ENCODE data around the gene PALLD. TPM values are rescaled to one million over a fixed set of nuclear protein-coding genes. Genes with fewer than 3 reads are reported as not detected.

The PALLD gene
- polyA plus RNA-seq, 1 donor from 2014 or later = 20.5 TPM

DNA sequence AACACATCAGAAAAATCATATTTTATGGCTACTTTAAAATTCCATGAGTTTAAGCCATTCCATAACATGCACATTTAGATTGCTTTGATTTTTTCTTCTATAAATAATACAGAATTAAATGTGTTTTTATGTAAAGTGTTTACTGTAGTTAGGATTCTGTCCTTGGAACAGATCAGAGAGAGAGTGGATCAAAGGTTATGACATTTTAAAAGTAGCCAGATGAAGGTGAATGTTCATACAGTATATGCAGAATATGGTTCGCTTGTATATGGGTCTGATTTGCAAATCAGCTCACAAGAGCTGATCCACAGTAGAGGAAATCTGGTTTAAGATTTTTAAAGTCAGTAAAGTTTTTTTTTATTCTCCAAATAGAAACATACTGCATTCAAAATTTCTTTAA is 7.2 kb upstream of the PALLD start:
- TF ChIP-seq EP300 (conservative IDR thresholded peaks at IDR 0.05; ENCODE audit: poor library complexity, severe bottlenecking) = no peak
- no peak for TF ChIP-seq REST (IDR thresholded peaks at IDR 0.05; ENCODE audit: borderline replicate concordance)
- TF ChIP-seq CTCF (IDR thresholded peaks at IDR 0.05; ENCODE audit: poor library complexity, severe bottlenecking) = no peak
- TF ChIP-seq POLR2AphosphoS5 (IDR thresholded peaks at IDR 0.05) = no peak
- no peak for TF ChIP-seq EZH2 (IDR thresholded peaks at IDR 0.05; ENCODE audit: borderline replicate concordance, insufficient read depth, low read length, poor library complexity, severe bottlenecking)
- no peak for TF ChIP-seq RAD21 (conservative IDR thresholded peaks at IDR 0.05)
- no peak for TF ChIP-seq SMC3 (conservative IDR thresholded peaks at IDR 0.05; ENCODE audit: poor library complexity)
- no peak for TF ChIP-seq TAF1 (IDR thresholded peaks at IDR 0.05; ENCODE audit: low read depth)
- no peak for TF ChIP-seq MXI1 (conservative IDR thresholded peaks at IDR 0.05; ENCODE audit: poor library complexity, severe bottlenecking)
- Histone ChIP-seq H3K4me2 (ENCODE audit: low read length) (no peak overlapping the region), H3K4me3 (ENCODE audit: low read length) (no peak overlapping the region), H3K9me3 (ENCODE audit: low read length) (no peaks in the 10 kb centered on the region), H3K27me3 (ENCODE audit: insufficient read depth, low read depth, low read length) (no peaks in the 10 kb centered on the region), H2AFZ (ENCODE audit: low read depth, low read length) (no peak overlapping the region), H3K9ac (ENCODE audit: low read length) (no peak overlapping the region), H3F3A (ENCODE audit: insufficient read depth, low read length, poor library complexity, severe bottlenecking) (no peaks in the 10 kb centered on the region), H3K27ac (ENCODE audit: low read length) (no peak overlapping the region), H3K36me3 (ENCODE audit: insufficient read depth, low read length) (no peaks in the 10 kb centered on the region), H3K79me2 (replicated peaks; ENCODE audit: insufficient read depth, low read length) (no peaks in the 10 kb centered on the region), H3K9me2 (ENCODE audit: insufficient read depth, low read length) (no peaks in the 10 kb centered on the region), H4K20me1 (ENCODE audit: insufficient read depth) (no peaks in the 10 kb centered on the region)

- H3K4me2 ChIP-seq (ENCODE audit: low read length) = no peak overlapping the region
- H3K79me2 ChIP-seq (replicated peaks; ENCODE audit: insufficient read depth, low read length) = no peaks in the 10 kb centered on the region
- H3F3A ChIP-seq (ENCODE audit: insufficient read depth, low read length, poor library complexity, severe bottlenecking) = no peaks in the 10 kb centered on the region
- no peaks in the 10 kb centered on the region for H4K20me1 ChIP-seq (ENCODE audit: insufficient read depth)
- no peak overlapping the region for H3K4me3 ChIP-seq (ENCODE audit: low read length)
- TF ChIP-seq SMC3 (conservative IDR thresholded peaks at IDR 0.05; ENCODE audit: poor library complexity) (no peak), TAF1 (IDR thresholded peaks at IDR 0.05; ENCODE audit: low read depth) (no peak), CTCF (IDR thresholded peaks at IDR 0.05; ENCODE audit: poor library complexity, severe bottlenecking) (no peak), RAD21 (conservative IDR thresholded peaks at IDR 0.05) (no peak), EP300 (conservative IDR thresholded peaks at IDR 0.05; ENCODE audit: poor library complexity, severe bottlenecking) (no peak), EZH2 (IDR thresholded peaks at IDR 0.05; ENCODE audit: borderline replicate concordance, insufficient read depth, low read length, poor library complexity, severe bottlenecking) (no peak), MXI1 (conservative IDR thresholded peaks at IDR 0.05; ENCODE audit: poor library complexity, severe bottlenecking) (no peak), POLR2AphosphoS5 (IDR thresholded peaks at IDR 0.05) (no peak), REST (IDR thresholded peaks at IDR 0.05; ENCODE audit: borderline replicate concordance) (no peak)
- H3K9me3 ChIP-seq (ENCODE audit: low read length) = no peaks in the 10 kb centered on the region
- H3K9ac ChIP-seq (ENCODE audit: low read length) = no peak overlapping the region
- H3K9me2 ChIP-seq (ENCODE audit: insufficient read depth, low read length) = no peaks in the 10 kb centered on the region
- no peaks in the 10 kb centered on the region for H3K36me3 ChIP-seq (ENCODE audit: insufficient read depth, low read length)
- H3K27ac ChIP-seq (ENCODE audit: low read length) = no peak overlapping the region
- H3K27me3 ChIP-seq (ENCODE audit: insufficient read depth, low read depth, low read length) = no peaks in the 10 kb centered on the region
- H2AFZ ChIP-seq (ENCODE audit: low read depth, low read length) = no peak overlapping the region
Measured at GRCh38 chr4:168490711-168491110, 6.1 kb upstream of the PALLD start.
